Activated CD4-positive, alpha-beta memory T cell treated with anti-CD3 and anti-CD28 coated beads for 36 hours (primary cell): Measurements from ENCODE around the gene MED12L. TPM values are rescaled to one million over a fixed set of nuclear protein-coding genes. Genes with fewer than 3 reads are reported as not detected.
"Not testable (repeated sequence)": the region's sequence is repeated elsewhere in the genome, so short reads cannot be mapped to it uniquely, and the experiment has no call there.

ENCODE experiments used
- CTCF ChIA-PET: fragments of 350-600 bp; sonication (Branson Sonifier 250); formaldehyde crosslinking; loops from one replicate; lab custom pipeline; 2021; ENCODE audit warnings: antibody characterized with exemption, inconsistent platforms; lab: Charles Lee
- POLR2A ChIA-PET: fragments of 350-600 bp; sonication (Branson Sonifier 250); formaldehyde crosslinking; loops from one replicate; lab custom pipeline; 2021; ENCODE audit warnings: antibody characterized with exemption; lab: Charles Lee
- DNase-seq: peaks from one replicate; pipeline ENCODE4 v3.0.0-alpha.2; 2020
- H3K27ac Mint-ChIP-seq: one replicate; pipeline ENCODE4 v1.8.0; 2021; ENCODE audit warnings: mixed read lengths
- H3K27me3 Mint-ChIP-seq: one replicate; pipeline ENCODE4 v1.8.0; 2021; ENCODE audit warnings: mixed read lengths
- H3K36me3 Mint-ChIP-seq: one replicate; pipeline ENCODE4 v1.8.0; 2021; ENCODE audit warnings: mixed read lengths
- H3K4me1 Mint-ChIP-seq: one replicate; pipeline ENCODE4 v1.8.0; 2021; ENCODE audit warnings: low read depth, mixed read lengths
- H3K4me3 Mint-ChIP-seq: one replicate; pipeline ENCODE4 v1.8.0; 2021; ENCODE audit warnings: mild to moderate bottlenecking, mixed read lengths
- H3K9me3 Mint-ChIP-seq: one replicate; pipeline ENCODE4 v1.8.0; 2021; ENCODE audit warnings: mixed read lengths
- intact Hi-C: fragments of 100-400 bp; cut with micrococcal nuclease; formaldehyde crosslinking; loops from one replicate; pipeline ENCODE4 v1.15.1; 2023
- total RNA-seq, 2 experiments: library from RNA; stranded (reverse); gene quantifications; one replicate each; pipeline ENCODE4 v1.2.3, GENCODE V29; 2021

MED12L gene
- total RNA-seq, 2 experiments from 2014 or later, result 1.5 TPM

- intact Hi-C loops, result no loop called here
- Mint-ChIP-seq H3K27ac (no peak overlapping the region), H3K9me3 (no peaks in the 10 kb centered on the region), H3K4me3 (no peak overlapping the region), H3K36me3 (no peaks in the 10 kb centered on the region), H3K27me3 (peaks cover 2% of the 10 kb centered on the region), H3K4me1 (no peaks in the 10 kb centered on the region)
- POLR2A ChIA-PET, result no interaction called here
- DNase-seq, result no peak
- CTCF ChIA-PET, result interaction anchor here (2.2 kb wide), 1 partner anchor 10 kb away, joined by 11 read pairs; the partner anchor contains the start of gene MED12L
These were observed 9.4 kb upstream of the MED12L start for GRCh38 chr3:151075869-151076562.

GRCh38 chr3:151076626-151077025, 8.8 kb upstream of the MED12L start:
- Mint-ChIP-seq H3K27me3 (peaks cover 2% of the 10 kb centered on the region), H3K4me3 (no peak overlapping the region), H3K36me3 (no peaks in the 10 kb centered on the region), H3K27ac (no peak overlapping the region), H3K9me3 (no peaks in the 10 kb centered on the region), H3K4me1 (no peaks in the 10 kb centered on the region)
- ChIA-PET CTCF (interaction anchor here (2.2 kb wide), 1 partner anchor 9 kb away, joined by 11 read pairs; the partner anchor contains the start of gene MED12L), POLR2A (no interaction called here)
- intact Hi-C loops, result no loop called here
- no peak for DNase-seq

DNA sequence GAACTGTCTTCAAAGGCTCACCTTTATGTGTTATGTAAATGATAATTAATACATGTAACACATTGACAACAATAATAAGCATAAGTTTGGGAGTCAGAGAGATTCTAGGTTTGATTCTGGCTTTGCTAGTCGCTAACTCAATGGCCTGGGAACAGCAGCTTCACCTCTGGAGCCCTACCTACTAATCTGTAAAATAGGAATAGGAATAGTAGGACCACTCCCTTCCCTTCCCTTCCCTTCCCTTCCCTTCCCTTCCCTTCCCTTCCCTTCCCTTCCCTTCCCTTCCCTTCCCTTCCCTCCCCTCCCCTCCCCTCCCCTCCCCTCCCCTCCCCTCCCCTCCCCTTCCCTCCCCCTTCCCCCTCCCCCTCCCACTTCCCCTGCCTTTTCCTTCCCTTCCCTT, 4.4 kb upstream of the MED12L start:
- H3K27me3 Mint-ChIP-seq, result peaks cover 22% of the 10 kb centered on the region
- CTCF ChIA-PET, POLR2A ChIA-PET, H3K27ac Mint-ChIP-seq, DNase-seq, H3K9me3 Mint-ChIP-seq, H3K4me1 Mint-ChIP-seq, H3K36me3 Mint-ChIP-seq, intact Hi-C loops, H3K4me3 Mint-ChIP-seq: not testable (repeated sequence)

- H3K4me3 Mint-ChIP-seq, result no peak overlapping the region
- no peaks in the 10 kb centered on the region for H3K36me3 Mint-ChIP-seq
- CTCF ChIA-PET, result no interaction called here
- H3K27me3 Mint-ChIP-seq, result peaks cover 28% of the 10 kb centered on the region
- H3K9me3 Mint-ChIP-seq, result no peaks in the 10 kb centered on the region
- no peak for DNase-seq
- peaks cover 10% of the 10 kb centered on the region for H3K4me1 Mint-ChIP-seq
- POLR2A ChIA-PET, result no interaction called here
- H3K27ac Mint-ChIP-seq, result no peak overlapping the region
- intact Hi-C loops, result no loop called here
These were observed 2.3 kb upstream of the MED12L start for GRCh38 chr3:151082880-151083838.

DNA sequence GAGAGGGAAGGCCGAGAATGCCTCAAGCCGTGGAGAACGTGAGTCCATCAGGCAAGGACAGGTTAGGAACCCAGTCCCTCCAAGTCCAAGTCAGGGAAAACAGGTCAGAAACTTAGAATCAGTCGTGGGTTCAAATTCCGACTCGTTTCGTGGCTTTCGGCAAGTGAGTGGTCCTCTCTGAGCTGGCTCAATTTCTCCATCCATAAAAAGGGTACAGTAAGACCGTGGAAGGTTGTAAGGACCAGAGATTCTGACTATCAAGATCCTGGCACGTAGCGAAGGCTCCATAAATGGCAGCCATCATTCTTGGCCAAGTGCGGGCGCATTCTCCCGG, 604 bp upstream of the MED12L start:
- H3K9me3 Mint-ChIP-seq, result no peaks in the 10 kb centered on the region
- peaks cover 11% of the 10 kb centered on the region for H3K4me1 Mint-ChIP-seq
- DNase-seq, result no peak
- H3K36me3 Mint-ChIP-seq, result no peaks in the 10 kb centered on the region
- intact Hi-C loops, result loop anchor here (1.0 to 5.0 kb wide), 2 partner anchors 61 to 538 kb away; partner anchors contain the start of genes EIF2A and SERP1
- CTCF ChIA-PET, result interaction anchor here (1.5 to 4.4 kb wide), 5 partner anchors 9 to 198 kb away, joined by 3 to 31 read pairs (median 17); no protein-coding TSS in a partner anchor
- POLR2A ChIA-PET, result no interaction called here
- H3K27me3 Mint-ChIP-seq, result peaks cover 27% of the 10 kb centered on the region
- H3K4me3 Mint-ChIP-seq, result peak overlapping the region; percentile 58
- H3K27ac Mint-ChIP-seq, result no peak overlapping the region

GRCh38 chr3:151085889-151086483, 522 bp downstream of the MED12L start:
- POLR2A ChIA-PET, result interaction anchor here (1.0 to 1.6 kb wide), 2 partner anchors 9 to 299 kb away, joined by 3 to 4 read pairs; no protein-coding TSS in a partner anchor
- Mint-ChIP-seq H3K36me3 (no peaks in the 10 kb centered on the region), H3K27ac (no peak overlapping the region), H3K4me3 (peak overlapping the region; percentile 80), H3K27me3 (peaks cover 27% of the 10 kb centered on the region), H3K9me3 (no peaks in the 10 kb centered on the region), H3K4me1 (peaks cover 11% of the 10 kb centered on the region)
- intact Hi-C loops, result loop anchor here (1.0 to 5.0 kb wide), 6 partner anchors 49 to 557 kb away; partner anchors contain the start of genes EIF2A and SERP1
- peak; percentile 24 for DNase-seq
- CTCF ChIA-PET, result interaction anchor here (0.9 to 4.4 kb wide), 13 partner anchors 10 to 298 kb away, joined by 3 to 31 read pairs (median 6); no protein-coding TSS in a partner anchor

DNA sequence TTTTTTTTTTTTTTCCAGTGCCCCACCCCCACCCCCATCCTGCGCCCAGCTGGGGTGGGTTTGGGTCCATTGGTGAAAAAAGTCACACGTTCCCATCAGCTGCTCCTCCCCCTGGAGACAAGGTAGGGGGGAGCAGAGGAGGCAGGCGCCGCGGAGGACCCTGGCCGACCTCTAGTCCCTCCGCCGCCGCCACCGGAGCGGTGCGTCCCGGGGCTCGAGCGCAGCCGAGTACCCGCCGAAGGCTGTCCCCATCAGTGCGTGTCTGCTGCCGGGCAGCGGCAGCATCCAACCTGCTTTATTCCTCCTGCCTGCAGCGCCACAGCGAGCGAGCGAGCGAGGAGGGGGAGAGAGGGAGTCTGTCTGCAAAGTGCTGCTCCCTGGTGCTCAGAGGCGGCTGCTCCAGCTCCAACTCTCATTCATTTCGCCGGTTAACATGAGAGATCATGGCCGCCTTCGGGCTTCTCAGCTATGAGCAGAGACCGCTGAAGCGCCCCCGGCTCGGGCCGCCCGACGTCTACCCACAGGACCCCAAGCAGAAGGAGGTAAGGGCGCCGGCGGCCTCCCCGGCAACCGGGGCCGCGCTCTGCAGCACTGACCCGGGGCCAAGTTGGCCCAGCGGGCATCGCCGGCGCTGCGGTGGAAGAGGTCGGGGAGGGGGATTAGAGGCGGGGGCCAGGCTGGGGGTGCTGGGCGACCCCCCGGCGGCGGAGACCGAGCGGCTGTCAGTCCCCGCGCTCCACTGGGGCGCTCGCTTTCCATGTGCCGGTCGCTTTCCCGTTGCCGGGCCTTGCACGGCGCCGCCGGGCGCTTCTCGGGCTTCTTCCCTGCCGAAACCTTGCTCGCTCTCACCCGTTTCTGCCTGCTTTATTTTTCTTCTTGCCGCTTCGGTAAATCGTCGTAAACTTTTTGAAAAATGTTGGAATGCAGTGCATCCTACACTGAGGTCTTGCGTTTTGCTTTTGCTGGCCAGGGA, 1.3 kb downstream of the MED12L start:
- POLR2A ChIA-PET, result interaction anchor here (1.0 to 1.6 kb wide), 2 partner anchors 8 to 300 kb away, joined by 3 to 4 read pairs; no protein-coding TSS in a partner anchor
- peak; percentile 86 for DNase-seq
- Mint-ChIP-seq H3K4me3 (peak overlapping the region; percentile 80), H3K27ac (no peak overlapping the region), H3K4me1 (peaks cover 11% of the 10 kb centered on the region), H3K27me3 (peaks cover 27% of the 10 kb centered on the region), H3K36me3 (no peaks in the 10 kb centered on the region), H3K9me3 (no peaks in the 10 kb centered on the region)
- intact Hi-C loops, result loop anchor here (1.0 to 5.0 kb wide), 5 partner anchors 49 to 558 kb away; partner anchors contain the start of genes EIF2A and SERP1
- CTCF ChIA-PET, result interaction anchor here (1.0 to 4.4 kb wide), 14 partner anchors 9 to 366 kb away, joined by 3 to 31 read pairs (median 6); no protein-coding TSS in a partner anchor

DNA sequence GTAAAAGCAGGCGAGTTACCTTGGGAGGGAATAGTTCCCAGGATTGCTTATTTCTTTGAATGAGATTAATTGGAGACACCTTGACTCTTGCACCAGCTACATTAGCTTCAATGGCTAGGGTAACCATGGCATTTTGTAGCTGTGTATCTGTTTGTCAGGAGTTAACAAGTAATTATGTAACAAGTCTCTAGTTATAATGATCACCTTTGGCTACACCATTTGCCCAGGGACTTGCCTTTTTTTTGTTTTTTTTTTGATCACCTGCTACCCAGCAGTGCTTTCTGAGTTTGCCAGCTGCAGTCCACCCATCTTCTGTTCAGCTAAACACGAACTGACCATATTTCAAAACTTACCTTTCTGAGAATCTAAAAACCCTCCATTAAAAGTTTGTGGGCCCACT, 2.2 kb downstream of the MED12L start:
- ChIA-PET CTCF (interaction anchor here (0.6 to 4.4 kb wide), 8 partner anchors 22 to 366 kb away, joined by 3 to 31 read pairs (median 4); no protein-coding TSS in a partner anchor), POLR2A (no interaction called here)
- intact Hi-C loops, result loop anchor here (1.0 to 5.0 kb wide), 4 partner anchors 162 to 559 kb away; partner anchors contain the start of genes EIF2A and SERP1
- no peak overlapping the region for H3K27ac Mint-ChIP-seq
- no peak overlapping the region for H3K4me3 Mint-ChIP-seq
- H3K36me3 Mint-ChIP-seq, result no peaks in the 10 kb centered on the region
- no peak for DNase-seq
- peaks cover 11% of the 10 kb centered on the region for H3K4me1 Mint-ChIP-seq
- peaks cover 25% of the 10 kb centered on the region for H3K27me3 Mint-ChIP-seq
- no peaks in the 10 kb centered on the region for H3K9me3 Mint-ChIP-seq

DNA sequence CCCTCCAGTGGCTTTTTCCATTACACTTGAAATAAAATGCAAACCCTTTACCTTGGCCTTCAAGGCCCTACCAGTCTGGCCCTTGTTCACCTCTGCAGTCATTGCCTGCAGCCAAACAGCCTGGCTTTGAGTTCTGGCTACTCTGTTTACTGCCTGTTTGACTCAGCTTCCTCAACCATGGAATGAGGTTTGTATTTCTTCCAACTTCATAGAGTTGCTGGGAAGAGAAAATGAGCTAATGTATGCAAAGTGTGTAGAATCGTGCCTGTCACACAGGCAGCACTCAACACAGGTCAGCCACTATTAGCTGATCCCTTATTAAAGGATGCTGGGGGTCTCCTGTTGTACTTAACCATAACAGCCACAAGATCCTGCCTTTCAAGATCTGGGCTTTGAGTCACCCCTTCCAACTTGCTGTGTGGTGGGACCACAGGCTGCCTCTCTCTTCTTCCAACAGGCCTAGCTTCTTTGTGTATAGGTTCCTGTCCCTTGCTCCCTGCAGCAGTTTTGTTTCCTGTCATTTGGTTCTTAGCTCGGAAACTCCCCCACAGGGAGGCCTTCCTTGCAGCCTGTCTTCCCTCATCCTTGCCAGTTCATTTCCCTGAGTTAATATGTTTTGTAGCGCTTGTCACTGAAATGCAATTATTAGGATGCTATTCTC, 6.4 kb downstream of the MED12L start:
- no peak for DNase-seq
- CTCF ChIA-PET, result no interaction called here
- Mint-ChIP-seq H3K9me3 (no peaks in the 10 kb centered on the region), H3K27me3 (peaks cover 11% of the 10 kb centered on the region), H3K36me3 (no peaks in the 10 kb centered on the region), H3K4me1 (peaks cover 4% of the 10 kb centered on the region), H3K27ac (no peak overlapping the region), H3K4me3 (no peak overlapping the region)
- intact Hi-C loops, result no loop called here
- POLR2A ChIA-PET, result no interaction called here

DNA sequence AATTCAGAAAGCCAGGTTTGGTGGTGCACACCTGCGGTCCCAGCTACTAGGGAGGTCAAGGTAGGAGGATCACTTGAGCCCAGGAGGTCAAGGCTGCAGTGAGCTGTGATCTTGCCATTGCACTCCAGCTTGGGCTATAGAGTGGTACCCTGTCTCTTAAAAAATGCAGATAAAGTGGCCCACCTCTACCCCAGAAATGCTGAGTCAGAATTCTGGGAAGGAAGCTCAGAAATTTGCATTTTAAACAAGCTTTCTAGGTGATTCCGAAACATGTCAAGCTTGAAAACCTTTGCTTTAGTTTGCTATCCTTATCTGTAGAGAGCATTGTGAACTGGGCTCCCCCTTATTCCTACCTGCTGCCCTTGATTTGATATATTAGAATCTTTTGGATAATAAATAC, 7.7 kb downstream of the MED12L start:
- peaks cover 1% of the 10 kb centered on the region for H3K4me1 Mint-ChIP-seq
- H3K27ac Mint-ChIP-seq, result no peak overlapping the region
- ChIA-PET CTCF (interaction anchor here (1.8 kb wide), 1 partner anchor 306 kb away, joined by 4 read pairs; no protein-coding TSS in a partner anchor), POLR2A (no interaction called here)
- peaks cover 13% of the 10 kb centered on the region for H3K27me3 Mint-ChIP-seq
- H3K9me3 Mint-ChIP-seq, result no peaks in the 10 kb centered on the region
- H3K36me3 Mint-ChIP-seq, result no peaks in the 10 kb centered on the region
- no peak for DNase-seq
- no peak overlapping the region for H3K4me3 Mint-ChIP-seq
- intact Hi-C loops, result no loop called here
